GM21381 (cell line): ENCODE results near the gene ZSCAN16.
"Not testable (repeated sequence)": the region's sequence is repeated elsewhere in the genome, so short reads cannot be mapped to it uniquely, and the experiment has no call there.

Experiments used
- ATAC-seq: cut with Tn5 transposase; IDR thresholded peaks from one replicate; pipeline ENCODE4 v1.9.1; 2021; ENCODE audit warnings: mild to moderate bottlenecking, moderate library complexity; ENCODE audit not compliant: unreplicated experiment

The ZSCAN16 gene

GRCh38 chr6:28124350-28124970 lies at the start of gene ZSCAN16:
TSS of gene ZSCAN16 (plus strand) at chr6:28124609. CDS start at chr6:28125444, 835 bp downstream.
- ATAC-seq = peak; percentile 98

GRCh38 chr6:28078050-28078449 lies 46.4 kb upstream of the ZSCAN16 start:
- no peak for ATAC-seq

GRCh38 chr6:28078836-28079235 lies 45.6 kb upstream of the ZSCAN16 start:
- ATAC-seq = no peak

DNA sequence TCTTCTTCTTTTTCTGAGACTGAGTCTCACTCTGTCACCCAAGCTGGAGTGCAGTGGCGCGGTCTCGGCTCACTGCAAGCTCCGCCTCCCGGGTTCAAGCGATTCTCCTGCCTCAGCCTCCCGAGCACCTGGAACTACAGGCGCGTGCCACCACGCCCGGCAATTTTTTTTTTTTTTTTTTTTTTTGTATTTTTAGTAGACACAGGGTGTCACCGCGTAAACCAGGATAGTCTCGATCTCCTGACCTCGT lies 44.1 kb upstream of the ZSCAN16 start, which contains the start of gene ZNF165:
TSS of gene ZNF165 (plus strand) at position 188 of the 250 bp plus-strand sequence. CDS start 4,913 bp downstream, outside the sequence.
- peak; percentile 9 for ATAC-seq

- ATAC-seq = peak; percentile 76
Measured at GRCh38 chr6:28080631-28081485, 43.6 kb upstream of the ZSCAN16 start.

DNA sequence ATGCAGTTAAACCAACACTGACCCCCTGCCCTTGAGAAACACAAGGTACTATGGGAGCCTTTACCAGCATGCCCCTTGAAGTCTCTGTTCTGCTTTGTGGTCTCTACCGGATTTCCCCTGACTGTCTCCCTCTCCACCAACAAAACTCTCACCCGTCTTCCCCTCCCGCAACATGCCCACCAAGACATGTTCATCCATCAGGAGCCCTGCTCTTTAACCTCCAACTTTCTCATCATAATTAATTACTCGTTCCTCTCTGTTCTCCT lies 43.0 kb upstream of the ZSCAN16 start:
- ATAC-seq = peak; percentile 37

GRCh38 chr6:28082939-28083338 lies 41.5 kb upstream of the ZSCAN16 start:
- no peak for ATAC-seq

- ATAC-seq = no peak
Measured at GRCh38 chr6:28089054-28089453, 35.4 kb upstream of the ZSCAN16 start.

DNA sequence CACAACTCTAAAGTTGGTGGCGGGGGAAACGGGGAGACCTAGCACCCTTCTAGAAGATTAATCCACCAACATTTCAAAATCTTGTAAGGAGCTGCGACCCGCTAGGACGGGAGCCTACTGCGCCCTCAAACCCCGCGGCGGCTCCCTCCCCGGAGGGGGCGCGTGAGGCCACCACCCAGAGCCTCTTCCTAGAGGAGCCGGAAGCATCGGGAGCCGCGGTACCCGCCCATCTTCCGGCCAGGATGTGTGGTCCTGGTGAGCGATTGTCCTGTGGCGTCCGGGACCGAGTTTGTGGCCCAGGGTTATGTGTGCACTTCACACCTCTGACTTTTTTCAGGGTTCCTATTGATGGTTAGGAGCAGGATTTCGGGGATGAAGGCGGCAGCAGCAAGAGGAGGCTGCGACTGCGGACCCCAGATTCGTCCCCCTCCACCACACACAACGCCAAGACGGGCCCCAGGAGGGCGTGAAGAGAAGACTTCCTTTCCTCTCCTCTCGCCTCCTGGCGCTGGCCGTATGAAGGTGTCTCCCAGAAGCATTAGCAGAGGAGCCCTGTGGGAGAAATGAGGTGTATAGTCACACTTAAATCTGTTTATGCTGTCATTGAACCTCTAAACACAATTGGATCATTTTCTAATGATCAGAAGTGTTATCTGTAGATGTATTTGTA lies 33.4 kb upstream of the ZSCAN16 start:
- ATAC-seq = no peak

GRCh38 chr6:28102222-28102621 lies 22.2 kb upstream of the ZSCAN16 start:
- ATAC-seq = not testable (repeated sequence)

DNA sequence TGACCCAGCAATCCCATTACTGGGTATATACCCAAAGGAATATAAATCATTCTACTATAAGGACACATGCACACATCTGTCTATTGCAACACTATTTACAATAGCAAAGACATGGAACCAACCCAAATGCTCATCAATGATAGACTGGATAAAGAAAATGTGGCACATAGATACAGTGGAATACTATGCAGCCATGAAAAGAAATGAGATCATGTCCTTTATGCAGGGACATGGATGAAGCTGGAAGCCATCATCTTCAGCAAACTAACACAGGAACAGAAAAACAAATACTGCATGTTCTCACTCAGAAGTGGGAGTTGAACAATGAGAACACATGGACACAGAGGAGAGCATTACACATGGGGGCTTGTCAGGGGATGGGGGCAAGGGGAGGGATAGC lies 21.7 kb upstream of the ZSCAN16 start:
- ATAC-seq = not testable (repeated sequence)

GRCh38 chr6:28104392-28105244 lies 19.8 kb upstream of the ZSCAN16 start:
- ATAC-seq = peak; percentile 98

- ATAC-seq = no peak
Measured at GRCh38 chr6:28105245-28105639, 19.2 kb upstream of the ZSCAN16 start.

- ATAC-seq = no peak
Measured at GRCh38 chr6:28107506-28107905, 16.9 kb upstream of the ZSCAN16 start.

DNA sequence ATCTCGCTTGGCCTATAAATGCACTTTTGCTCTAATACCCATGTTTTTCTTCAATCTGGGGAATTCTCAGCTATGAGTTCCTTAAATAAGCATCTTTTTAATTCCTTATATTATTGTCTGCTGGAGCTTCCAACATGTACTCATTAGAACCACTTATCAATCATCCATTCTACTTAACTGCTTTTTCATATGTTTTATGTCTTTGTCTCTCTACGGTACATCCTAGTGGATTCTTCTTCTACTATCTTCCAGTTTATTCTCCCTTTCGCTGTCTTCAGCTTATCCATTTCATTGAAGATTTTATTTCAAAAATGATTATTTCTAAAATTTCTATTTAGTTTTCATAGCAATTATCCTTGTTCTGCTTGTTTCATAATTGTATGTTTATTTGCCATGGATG lies 12.4 kb upstream of the ZSCAN16 start:
- ATAC-seq = no peak

DNA sequence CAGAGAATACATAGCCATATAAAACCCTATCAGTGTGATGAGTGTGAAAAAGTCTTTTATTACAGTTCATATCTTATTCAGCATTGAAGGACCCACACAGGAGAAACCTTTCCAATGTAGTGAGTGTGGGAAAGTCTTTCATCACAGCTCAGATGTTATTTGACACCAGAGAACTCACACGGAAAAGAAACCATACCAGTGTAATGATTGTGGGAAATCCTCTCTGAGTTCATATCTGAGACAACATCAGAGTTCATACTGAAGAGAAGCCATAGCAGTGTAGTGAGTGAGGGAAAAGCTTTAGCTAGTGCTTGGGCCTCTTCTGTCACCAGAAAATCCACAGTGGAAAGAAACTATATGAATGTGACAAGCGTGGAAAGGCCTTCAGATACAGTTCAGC lies 8.6 kb upstream of the ZSCAN16 start:
- no peak for ATAC-seq

DNA sequence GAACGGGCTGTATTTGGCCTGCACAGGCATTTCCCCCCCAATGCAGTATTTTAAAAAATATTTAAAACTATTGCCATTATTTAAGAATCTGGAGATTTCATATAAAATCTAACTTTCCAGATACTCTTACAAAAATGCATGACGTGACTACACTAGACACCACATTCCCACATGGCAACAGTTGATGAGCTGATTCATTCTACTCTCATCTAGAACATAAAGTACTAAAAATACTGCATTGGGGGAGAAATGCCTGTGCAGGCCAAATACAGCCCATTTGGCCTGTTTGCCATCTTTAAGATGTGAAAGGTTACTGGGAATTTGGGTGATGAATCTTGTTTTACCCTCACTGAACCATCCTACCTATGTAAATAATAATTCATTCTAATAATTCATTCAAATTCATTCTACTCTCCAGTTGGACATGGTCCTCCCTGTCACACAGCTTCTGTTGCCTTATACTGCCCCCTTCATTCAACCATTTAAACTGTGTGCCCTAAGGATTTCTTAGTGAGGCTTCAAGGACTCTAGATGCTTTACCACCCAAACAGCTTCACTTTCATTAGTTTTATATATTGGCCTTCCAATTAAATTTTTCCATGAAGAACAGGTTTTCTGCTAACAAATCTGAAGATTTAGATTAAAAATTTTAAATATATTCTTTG lies 6.9 kb upstream of the ZSCAN16 start:
- ATAC-seq = no peak

GRCh38 chr6:28118217-28118616 lies 6.2 kb upstream of the ZSCAN16 start:
- no peak for ATAC-seq

DNA sequence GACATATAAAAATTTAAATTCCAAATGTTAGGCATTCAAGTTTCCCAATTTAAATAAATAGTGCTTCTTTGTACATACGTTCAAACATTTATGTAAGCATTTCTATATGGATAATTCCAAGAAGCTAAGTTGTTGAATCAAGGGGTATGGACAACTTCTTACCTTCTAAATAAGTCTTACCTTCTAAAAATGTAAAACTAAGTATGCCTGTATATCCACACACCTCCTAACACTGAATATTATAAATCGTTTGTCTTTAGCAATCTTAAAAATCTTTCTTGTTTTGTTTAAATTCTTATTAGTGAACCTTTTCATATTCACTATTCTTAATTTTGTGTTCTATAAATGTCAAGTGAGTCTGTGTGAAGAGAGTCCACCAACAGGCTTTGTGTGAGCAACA lies 2.5 kb upstream of the ZSCAN16 start:
- no peak for ATAC-seq

GRCh38 chr6:28122283-28122682 lies 2.1 kb upstream of the ZSCAN16 start:
- not testable (repeated sequence) for ATAC-seq

DNA sequence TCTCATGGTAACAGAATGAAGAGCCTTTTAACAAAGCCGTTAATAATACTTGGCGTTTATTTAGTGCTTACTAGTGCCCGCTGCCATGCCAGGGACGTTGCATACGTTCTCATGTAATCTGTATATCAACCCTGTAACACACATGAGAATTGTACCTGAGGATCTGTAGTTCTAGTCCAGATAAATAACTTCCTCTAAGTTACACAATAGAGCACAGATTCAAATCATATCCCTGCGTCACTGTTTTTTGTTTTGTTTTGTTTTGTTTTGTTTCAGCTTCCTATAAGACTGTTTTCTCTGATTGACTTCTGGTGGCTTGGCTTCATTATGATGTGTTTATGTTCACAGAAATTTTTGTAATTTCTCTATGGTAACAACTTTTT lies 553 bp downstream of the ZSCAN16 start:
- no peak for ATAC-seq
